ENCODE data around the gene TRA2A.
"Not testable (repeated sequence)": the region's sequence is repeated elsewhere in the genome, so short reads cannot be mapped to it uniquely, and the experiment has no call there.

TRA2A gene

GRCh38 chr7:23494009-23494408, 37.8 kb downstream of the TRA2A start:
- DNase-seq (ENCODE audit: low read depth in 2 of 2), result no peak

- DNase-seq (ENCODE audit: low read depth in 2 of 2), result no peak
Observed at GRCh38 chr7:23491502-23491901, 40.3 kb downstream of the TRA2A start.

GRCh38 chr7:23490357-23491135, 41.2 kb downstream of the TRA2A start:
- peak in 1 of 2 donors; percentile 41 for DNase-seq (ENCODE audit: low read depth in 2 of 2)

GRCh38 chr7:23488714-23489113, 43.1 kb downstream of the TRA2A start:
- not testable (repeated sequence) for DNase-seq (ENCODE audit: low read depth in 2 of 2)

- no peak for DNase-seq (ENCODE audit: low read depth in 2 of 2)
Observed at GRCh38 chr7:23487670-23488069, 44.1 kb downstream of the TRA2A start.

DNA sequence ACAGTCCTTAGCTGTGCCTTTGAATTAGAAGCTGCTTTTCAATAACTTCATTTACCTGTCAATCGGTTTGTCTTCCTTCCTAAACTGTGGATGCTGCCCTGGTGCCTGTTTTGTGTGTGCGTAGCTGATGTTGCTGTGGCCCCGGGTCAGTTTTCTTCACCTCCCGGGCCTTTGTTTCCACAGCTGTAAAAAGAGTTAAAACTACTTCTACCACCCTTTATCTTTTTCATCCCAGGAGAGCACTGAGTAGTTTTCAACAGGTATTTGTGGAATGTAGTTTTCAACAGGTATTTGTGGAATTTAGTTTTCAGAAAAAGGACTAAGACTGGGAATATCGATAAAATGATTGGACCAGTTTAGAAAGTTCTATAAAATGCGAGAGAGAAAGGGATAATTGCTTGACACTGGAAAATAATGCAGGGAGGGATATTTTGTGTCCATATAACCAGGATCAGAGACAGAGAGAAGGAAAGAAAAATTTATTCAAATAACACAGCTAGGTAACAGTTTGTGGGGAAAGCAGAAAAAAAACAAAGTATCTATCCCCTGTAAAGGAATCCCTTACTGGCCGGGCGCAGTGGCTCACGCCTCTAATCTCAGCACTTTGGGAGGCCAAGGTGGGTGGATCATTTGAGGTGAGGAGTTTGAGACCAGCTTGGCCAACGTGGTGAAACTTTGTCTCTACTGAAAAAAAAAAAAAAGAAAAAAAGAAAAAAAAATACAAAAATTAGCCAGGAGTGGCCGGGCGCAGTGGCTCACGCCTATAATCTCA, 45.6 kb downstream of the TRA2A start:
- DNase-seq (ENCODE audit: low read depth in 2 of 2), result no peak

- no peak for DNase-seq (ENCODE audit: low read depth in 2 of 2)
Observed at GRCh38 chr7:23482686-23483085, 49.1 kb downstream of the TRA2A start.

GRCh38 chr7:23477962-23478866, 53.6 kb downstream of the TRA2A start:
- DNase-seq (ENCODE audit: low read depth in 2 of 2), result no peak

- DNase-seq (ENCODE audit: low read depth in 2 of 2), result no peak
Observed at GRCh38 chr7:23477157-23477499, 54.7 kb downstream of the TRA2A start.

DNA sequence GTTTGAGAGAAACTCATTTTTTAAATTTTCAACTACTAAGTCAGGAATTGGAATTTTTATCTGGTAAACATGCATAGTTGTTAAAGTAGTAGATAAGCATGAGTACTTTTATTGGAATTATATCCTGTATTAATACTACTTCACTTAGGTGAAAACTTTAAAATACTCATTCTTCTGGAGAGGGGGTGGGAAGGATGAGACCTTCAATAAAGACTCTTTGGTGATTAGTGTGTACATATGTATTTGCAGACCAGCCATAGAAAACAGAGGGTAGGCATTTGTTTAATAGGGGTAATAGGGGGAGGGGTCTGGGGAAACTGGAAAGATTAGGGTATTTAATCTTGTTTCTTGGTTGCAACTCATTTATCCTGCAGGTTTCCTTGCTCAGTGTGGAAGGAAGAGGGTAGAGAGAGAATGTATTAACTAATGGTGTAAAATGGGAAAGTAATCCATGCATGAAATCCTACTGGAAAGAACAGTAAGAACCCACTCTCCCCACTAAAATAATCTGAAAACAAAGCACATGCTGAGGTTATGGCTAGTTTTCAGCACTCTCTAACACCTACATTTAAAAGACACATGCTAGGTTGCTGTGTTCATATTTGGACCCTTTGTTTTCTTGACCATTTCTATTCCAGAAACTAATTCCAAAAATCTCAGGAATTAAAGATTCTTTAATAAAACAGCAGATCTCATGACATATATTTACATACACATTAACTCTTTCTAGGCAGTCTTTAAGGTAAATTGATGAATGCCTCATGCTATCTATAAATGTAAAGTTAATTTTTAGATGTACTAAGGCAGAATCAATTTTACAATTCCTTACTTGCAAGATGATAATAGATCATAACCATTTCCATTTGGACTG, 55.3 kb downstream of the TRA2A start:
- no peak for DNase-seq (ENCODE audit: low read depth in 2 of 2)

- DNase-seq (ENCODE audit: low read depth in 2 of 2), result no peak
Observed at GRCh38 chr7:23475576-23475839, 56.3 kb downstream of the TRA2A start.

DNA sequence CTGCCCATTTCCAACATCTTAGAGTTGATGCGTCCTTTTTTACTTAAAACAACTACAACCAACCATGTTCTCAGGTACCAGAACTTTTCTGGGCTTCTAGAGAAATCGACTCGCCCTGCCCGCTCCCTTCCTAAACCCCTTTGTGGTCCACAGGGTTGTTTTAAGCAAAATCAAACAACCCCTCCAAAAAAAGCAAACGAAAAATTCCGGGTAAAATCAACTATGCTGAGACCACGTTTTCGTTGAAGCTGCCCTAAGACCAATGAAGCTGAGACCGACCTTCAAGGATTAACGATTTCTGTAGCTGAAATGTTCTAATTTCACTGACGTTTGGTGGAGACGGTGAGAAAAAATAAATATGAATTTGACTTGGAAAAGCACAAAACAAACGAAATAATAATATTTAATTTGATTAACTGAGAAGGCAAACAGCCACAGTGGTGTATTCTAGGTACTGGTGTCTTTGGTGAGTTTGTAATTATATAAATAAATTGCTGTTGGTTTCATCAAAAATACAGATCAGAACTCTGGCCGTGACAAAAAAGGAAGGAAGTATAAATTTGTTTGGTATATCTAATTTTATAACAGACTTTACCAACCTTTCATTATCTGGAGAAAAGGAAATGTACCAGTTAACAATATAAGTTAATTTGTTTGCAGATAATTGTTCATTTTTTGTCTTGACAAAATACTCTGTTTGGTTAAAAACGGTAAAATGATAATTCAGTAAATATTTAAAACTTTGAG, 56.8 kb downstream of the TRA2A start:
- no peak for DNase-seq (ENCODE audit: low read depth in 2 of 2)

DNA sequence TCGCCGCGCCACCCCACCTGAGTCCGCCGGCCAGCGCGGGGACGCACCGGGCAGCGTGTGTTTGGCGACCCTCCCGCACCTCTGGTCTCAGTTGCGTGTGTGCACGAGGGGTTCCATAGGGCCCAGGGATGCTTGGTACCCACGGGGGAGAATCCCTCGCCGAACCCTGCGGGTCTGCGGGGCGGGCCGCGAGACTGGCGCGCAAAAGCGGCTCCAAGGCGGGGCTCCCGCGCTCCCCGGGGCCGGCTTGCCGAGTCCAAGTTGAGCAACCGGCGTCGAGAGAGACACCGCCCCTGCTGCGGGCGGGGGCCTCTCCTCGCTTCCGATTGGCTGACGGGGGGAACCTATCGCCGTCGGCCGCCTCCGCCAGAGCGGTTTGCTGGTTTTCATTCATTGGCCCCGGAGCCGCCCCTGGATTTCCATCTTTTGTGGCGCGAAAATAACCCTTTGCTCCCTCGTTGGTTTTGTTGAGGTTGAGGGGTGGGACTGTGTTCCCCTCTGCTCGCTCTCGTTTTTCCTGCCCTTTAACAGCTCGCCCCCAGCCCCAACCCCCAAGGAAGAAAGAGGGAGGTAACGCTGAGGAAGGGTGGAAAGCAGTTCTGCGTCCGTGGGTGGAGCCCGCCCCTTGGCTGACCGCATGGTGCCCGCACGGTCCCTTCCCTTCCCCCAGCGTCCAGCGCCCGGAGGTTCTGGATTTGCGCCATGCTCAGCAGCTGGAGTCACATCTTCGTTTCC, 57.5 kb downstream of the TRA2A start:
- peak in 1 of 2 donors; percentile 48 for DNase-seq (ENCODE audit: low read depth in 2 of 2)

GRCh38 chr7:23473844-23474093, 58.0 kb downstream of the TRA2A start:
- DNase-seq (ENCODE audit: low read depth in 2 of 2), result no peak

DNA sequence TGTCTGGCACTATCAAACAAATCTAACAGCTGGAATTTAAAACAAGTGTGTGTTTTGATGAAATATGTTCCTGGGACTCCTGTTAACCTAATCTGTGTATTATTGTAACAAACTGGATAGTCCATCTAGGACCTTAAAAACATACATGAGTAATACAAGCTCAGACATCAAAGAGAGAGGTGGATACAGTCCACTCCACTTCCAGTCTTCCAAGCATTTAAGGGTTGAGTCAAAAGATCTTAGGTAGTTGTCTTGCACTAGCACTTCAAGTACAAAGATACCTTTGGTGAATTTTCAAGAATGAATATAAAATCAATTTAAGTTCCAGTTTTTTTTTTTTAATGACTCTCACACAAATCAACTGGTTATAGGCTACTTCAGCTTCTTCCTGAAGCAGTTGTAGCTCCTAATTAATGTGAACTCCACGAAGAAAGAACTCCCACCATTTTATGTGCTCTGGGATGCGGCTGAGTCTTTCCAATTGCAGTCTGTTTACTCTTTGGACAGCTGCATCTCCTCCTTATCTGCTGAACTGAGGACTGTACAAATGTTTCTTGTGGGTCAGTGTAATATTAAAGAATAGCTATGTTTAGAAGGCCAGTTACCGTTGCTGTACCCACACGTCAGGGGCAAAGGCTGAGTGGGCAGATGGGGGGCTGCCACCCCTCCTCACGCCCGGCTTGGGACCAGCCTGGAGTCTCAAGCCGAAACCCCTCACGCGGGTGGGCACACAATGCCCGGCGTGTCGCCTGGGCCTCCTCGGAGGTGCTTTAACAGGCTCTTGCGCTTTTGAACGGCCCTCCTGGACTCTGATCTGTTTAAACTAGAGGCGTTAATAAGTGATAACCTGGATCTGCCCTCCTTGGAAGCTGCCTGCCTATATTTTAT, 58.6 kb downstream of the TRA2A start:
- DNase-seq (ENCODE audit: low read depth in 2 of 2), result no peak

DNA sequence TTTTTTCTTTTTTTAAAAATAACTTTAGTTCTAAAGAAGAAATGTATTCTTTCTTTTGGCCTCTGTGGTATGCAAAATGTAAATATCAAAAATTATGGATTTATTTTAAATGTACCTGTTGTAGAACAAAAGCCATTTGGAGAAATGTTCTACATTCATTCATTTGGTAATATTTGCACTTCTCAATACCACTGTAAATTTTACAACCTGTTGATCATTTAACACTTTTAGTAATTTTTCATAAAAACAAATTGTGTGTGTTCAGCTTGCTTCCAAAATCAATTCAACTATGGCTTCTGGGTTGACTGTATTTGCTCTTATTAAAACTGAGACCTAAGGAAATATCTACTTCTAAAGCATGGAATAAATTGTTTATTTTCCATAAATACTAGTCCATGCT, 59.2 kb downstream of the TRA2A start:
- no peak for DNase-seq (ENCODE audit: low read depth in 2 of 2)

DNA sequence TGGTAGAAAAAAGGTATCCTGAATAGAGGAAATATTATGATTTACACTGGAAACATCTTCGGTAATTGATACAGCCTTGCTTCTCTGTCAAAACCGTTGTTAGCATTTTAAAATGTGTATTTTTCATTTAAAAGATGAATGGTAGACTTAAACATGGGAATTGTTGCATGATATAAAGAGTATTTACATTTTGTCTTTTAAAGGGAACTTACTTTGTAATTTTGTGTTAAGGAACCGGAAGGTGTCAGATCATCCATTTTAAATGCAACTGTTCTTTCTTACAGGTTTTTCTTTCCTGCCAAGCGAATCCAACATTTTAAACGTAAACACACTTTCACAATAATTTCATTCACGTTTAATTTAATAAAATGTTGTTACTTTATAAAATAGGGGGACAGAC, 59.7 kb downstream of the TRA2A start:
- no peak for DNase-seq (ENCODE audit: low read depth in 2 of 2)

GRCh38 chr7:23471106-23471859, 60.5 kb downstream of the TRA2A start:
- DNase-seq (ENCODE audit: low read depth in 2 of 2), result no peak
